Kidney epithelial cell (primary cell): ENCODE results near the gene LRRC8E. TPM values are rescaled to one million over a fixed set of nuclear protein-coding genes. Genes with fewer than 3 reads are reported as not detected.
"Not testable (repeated sequence)": the region's sequence is repeated elsewhere in the genome, so short reads cannot be mapped to it uniquely, and the experiment has no call there.

Source experiments
- DNase-seq: peaks from one replicate; pipeline ENCODE4 v3.0.0-alpha.2; 2010; ENCODE audit warnings: low read depth
- H3K27me3 ChIP-seq: 2 replicates; pipeline ENCODE4 v1.6.0; 2011; ENCODE audit warnings: low read length; ENCODE audit not compliant: control insufficient read depth, insufficient read depth
- H3K36me3 ChIP-seq: 2 replicates; pipeline ENCODE4 v1.5.1; 2011; ENCODE audit warnings: low read length; ENCODE audit not compliant: control insufficient read depth, insufficient read depth
- H3K4me3 ChIP-seq: 2 replicates; pipeline ENCODE4 v1.5.1; 2011; ENCODE audit warnings: low read depth, mild to moderate bottlenecking, control low read depth, low read length
- CTCF ChIP-seq: IDR thresholded peaks from 2 replicates; pipeline ENCODE4 v1.5.1; 2011; ENCODE audit warnings: mild to moderate bottlenecking, moderate library complexity, low read length, control low read depth, inconsistent platforms; ENCODE audit not compliant: insufficient read depth, poor library complexity, severe bottlenecking
- total RNA-seq: library from RNA; depleted of rRNA; stranded (reverse); fragments of >200 nt; gene quantifications from 2 replicates; pipeline ENCODE4 v1.2.3, GENCODE V29; 2015

Gene LRRC8E
- total RNA-seq, 1 donor from 2014 or later, result 11.6 TPM

DNA sequence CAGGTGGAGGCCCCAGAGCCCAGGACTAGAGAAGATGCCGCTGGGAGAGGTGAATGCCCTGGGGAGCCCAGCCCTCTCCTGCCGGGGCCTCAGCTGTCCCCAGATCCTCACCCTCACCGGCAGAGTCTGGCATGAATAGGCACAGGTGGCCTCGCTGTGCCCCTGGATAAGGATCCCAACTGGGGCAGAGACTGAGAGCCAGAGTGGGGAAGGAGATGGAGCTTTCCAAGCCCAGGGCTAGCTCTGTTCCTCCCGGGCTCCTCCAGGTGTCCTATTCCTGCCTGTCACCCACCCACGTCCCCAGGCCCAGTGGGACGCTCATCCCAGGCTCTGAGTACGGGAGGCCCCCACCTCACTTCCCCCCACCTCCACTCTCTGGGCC is 30.6 kb upstream of the LRRC8E start:
- DNase-seq, result no peak
- Histone ChIP-seq H3K36me3 (no peaks in the 10 kb centered on the region), H3K4me3 (no peak overlapping the region), H3K27me3 (peaks cover 50% of the 10 kb centered on the region)
- TF ChIP-seq CTCF, result no peak

DNA sequence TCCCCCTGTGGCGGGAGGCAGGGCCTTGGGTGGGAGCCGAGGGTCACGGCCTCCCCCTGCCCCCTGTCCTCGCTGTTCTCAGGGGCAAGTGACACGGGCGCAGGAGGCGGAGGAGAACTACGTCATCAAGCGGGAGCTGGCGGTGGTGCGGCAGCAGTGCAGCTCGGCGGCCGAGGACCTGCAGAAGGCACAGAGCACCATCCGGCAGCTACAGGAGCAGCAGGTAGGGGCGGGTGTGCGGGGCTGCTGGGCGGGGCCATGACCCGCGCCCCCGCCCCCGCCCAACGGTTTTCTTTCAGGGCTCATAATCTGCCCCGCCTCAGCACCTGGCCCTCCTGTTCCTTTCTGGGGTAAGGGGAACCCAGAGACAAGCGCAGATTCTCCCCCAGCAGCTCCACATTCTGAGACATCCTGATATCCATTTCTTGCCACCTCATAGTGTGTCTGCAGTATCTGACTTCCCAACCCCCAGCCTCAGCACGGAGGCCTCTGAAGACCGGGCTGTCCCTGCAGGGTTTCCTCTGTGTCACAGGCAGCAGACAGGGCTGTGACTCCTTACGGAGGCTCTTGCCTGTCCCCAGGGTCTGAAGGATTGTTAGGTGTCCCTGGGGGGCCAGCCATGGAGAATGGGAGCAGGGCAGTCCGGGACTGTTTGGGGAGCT is 30.1 kb upstream of the LRRC8E start:
- no peaks in the 10 kb centered on the region for H3K36me3 ChIP-seq
- TF ChIP-seq CTCF, result no peak

GRCh38 chr19:7859087-7859486 is 29.2 kb upstream of the LRRC8E start:
- not testable (repeated sequence) for H3K36me3 ChIP-seq, H3K4me3 ChIP-seq, DNase-seq
- peaks cover 59% of the 10 kb centered on the region for H3K27me3 ChIP-seq

More for the DNA sequence above, 30.1 kb upstream of the LRRC8E start:
- Histone ChIP-seq H3K27me3 (peaks cover 53% of the 10 kb centered on the region), H3K4me3 (no peak overlapping the region)
- no peak for DNase-seq

DNA sequence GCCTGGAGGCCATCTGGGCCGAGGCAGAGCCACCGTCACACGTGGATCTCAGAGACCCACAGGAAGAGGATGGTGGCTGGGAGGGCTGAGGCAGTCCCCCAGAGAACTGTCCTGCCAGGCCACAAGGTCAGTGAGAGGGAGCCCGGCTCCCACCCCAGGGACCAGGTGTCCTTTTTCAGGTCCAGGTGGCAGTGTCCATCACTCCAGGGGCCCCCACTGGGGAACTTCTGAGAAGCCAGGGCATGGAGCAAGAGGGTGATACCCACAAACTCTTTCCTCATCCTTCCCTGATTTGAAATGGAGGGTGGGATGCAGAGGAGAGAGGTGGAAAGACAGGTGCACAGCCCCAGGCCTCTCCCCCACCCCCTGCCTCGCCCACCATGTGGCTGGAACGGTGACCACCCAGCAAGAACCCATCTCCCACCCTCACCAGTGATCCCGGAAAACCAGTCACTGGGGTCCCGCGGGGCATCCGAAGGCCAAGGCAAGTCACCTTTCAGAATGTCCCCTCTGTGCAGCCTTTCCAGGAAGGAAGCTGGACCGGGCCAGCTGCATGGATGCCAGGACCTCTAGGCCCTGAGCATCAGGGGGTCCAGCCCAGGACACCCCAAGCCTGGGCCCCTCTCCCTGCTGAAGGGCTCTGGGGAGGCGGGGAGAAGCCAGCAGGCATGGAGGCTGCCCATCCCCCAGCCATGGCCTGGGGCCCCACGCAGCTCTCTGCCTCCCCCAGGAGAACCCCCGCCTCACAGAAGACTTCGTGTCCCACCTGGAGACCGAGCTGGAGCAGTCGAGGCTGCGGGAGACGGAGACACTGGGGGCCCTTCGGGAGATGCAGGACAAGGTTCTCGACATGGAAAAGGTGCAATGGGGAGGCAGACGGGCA is 28.2 kb upstream of the LRRC8E start:
- DNase-seq, result no peak
- Histone ChIP-seq H3K36me3 (no peaks in the 10 kb centered on the region), H3K27me3 (peaks cover 69% of the 10 kb centered on the region), H3K4me3 (no peak overlapping the region)
- no peak for TF ChIP-seq CTCF

DNA sequence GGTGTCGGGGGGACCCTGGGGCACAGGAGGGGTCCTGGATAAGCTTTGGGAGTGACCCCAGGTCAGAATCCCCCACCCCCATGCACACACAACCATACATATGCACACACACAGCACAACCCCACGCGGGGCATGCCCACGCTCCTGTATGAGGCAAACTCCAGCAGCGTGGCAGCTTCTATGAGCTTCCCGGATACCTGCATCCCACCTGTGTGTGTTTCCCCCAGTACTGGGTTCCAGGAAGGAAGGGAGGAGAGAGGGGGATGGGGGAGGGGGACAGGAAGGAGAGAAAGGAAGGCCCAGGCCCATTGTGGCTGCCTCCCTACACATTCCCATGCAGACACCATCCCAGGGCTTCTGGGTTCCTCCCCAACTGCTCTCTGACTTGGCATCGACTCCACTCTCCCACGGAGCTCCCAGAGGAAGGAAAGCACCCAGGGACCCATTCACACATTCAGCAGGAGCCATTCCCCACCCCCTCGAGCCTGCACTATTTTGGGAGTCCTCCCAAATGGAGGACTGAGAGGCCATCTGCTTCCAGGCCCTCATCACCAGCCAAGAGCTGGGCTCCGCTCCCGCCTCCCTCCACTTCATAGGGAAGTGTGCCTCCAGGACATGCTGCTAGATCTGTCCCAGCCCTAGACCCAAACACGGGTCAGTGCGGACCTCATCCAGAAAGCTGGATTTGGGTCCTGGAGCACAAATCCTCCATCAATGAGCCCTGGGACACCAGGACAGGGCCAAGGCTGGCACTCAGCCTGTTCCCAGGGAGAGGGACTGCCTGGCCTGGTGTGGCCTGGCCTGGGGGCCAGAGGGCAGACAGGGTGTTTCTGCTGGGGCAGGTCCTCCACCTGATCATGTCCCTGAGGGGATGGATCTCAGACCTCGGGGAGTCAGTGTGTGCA is 27.3 kb upstream of the LRRC8E start:
- no peaks in the 10 kb centered on the region for H3K36me3 ChIP-seq
- TF ChIP-seq CTCF, result no peak
- no peak overlapping the region for H3K4me3 ChIP-seq
- no peak for DNase-seq
- H3K27me3 ChIP-seq, result peaks cover 73% of the 10 kb centered on the region
